PC-9 (cell line): Measurements from ENCODE around the gene ADAM23. TPM values are rescaled to one million over a fixed set of nuclear protein-coding genes. Genes with fewer than 3 reads are reported as not detected.

Experiments
- BruUV-seq: library from RNA; stranded (reverse); fragments of 400-500 nt; replicated peaks from 2 replicates; lab custom pipeline; 2021; lab: Mats Ljungman, UMichigan
- CTCF ChIA-PET: fragments of 300-600 bp; sonication (Branson Sonifier 250); formaldehyde crosslinking; loops from one replicate; lab custom pipeline; 2022; ENCODE audit warnings: antibody characterized with exemption; lab: Charles Lee
- POLR2A ChIA-PET: fragments of 300-600 bp; sonication (Branson Sonifier 250); formaldehyde crosslinking; loops from one replicate; lab custom pipeline; 2022; ENCODE audit warnings: antibody characterized with exemption; ENCODE audit not compliant: unreplicated experiment; lab: Charles Lee
- DNase-seq, 2 experiments: peaks; one replicate each; pipeline versions ENCODE4 v3.0.0 to v3.0.0-alpha.2; 2015 to 2022; ENCODE audit warnings: mixed read lengths in 1 of 2
- H2AFZ ChIP-seq: fragments of 200-600 bp; sonication (generic); 2 replicates; pipeline ENCODE4 v1.8.1; 2017; ENCODE audit warnings: antibody characterized with exemption
- H3F3A ChIP-seq: fragments of 200-600 bp; sonication (generic); 2 replicates; pipeline ENCODE4 v1.8.1; 2017; ENCODE audit warnings: antibody characterized with exemption, mild to moderate bottlenecking, low read depth; ENCODE audit not compliant: insufficient read depth
- H3K27ac ChIP-seq: fragments of 200-600 bp; sonication (generic); 2 replicates; pipeline ENCODE4 v1.6.1; 2016; ENCODE audit warnings: mixed run types
- H3K27me3 ChIP-seq: fragments of 200-600 bp; sonication (generic); 2 replicates; pipeline ENCODE4 v1.6.1; 2016; ENCODE audit warnings: low read depth, mixed run types; ENCODE audit not compliant: insufficient read depth
- H3K36me3 ChIP-seq: fragments of 200-600 bp; sonication (generic); 2 replicates; pipeline ENCODE4 v1.6.1; 2016; ENCODE audit warnings: low read depth, mixed run types
- H3K4me1 ChIP-seq: fragments of 200-600 bp; sonication (generic); replicated peaks from 2 replicates; pipeline ENCODE4 v1.6.1; 2016; ENCODE audit warnings: mixed run types; ENCODE audit not compliant: insufficient read depth
- H3K4me2 ChIP-seq: fragments of 200-600 bp; sonication (generic); 2 replicates; pipeline ENCODE4 v1.6.1; 2017; ENCODE audit warnings: mixed run types
- H3K4me3 ChIP-seq: fragments of 200-600 bp; sonication (generic); 2 replicates; pipeline ENCODE4 v1.6.1; 2016; ENCODE audit warnings: mixed run types
- H3K79me2 ChIP-seq: fragments of 200-600 bp; sonication (generic); 2 replicates; pipeline ENCODE4 v1.6.1; 2017; ENCODE audit warnings: low read depth, mixed run types
- H3K9me2 ChIP-seq: fragments of 200-600 bp; sonication (generic); 2 replicates; pipeline ENCODE4 v1.8.1; 2017; ENCODE audit warnings: mild to moderate bottlenecking; ENCODE audit not compliant: insufficient read depth
- H3K9me3 ChIP-seq: fragments of 200-600 bp; sonication (generic); 2 replicates; pipeline ENCODE4 v1.8.1; 2016; ENCODE audit warnings: low read depth; ENCODE audit not compliant: insufficient read depth
- H4K20me1 ChIP-seq: fragments of 200-600 bp; sonication (generic); 2 replicates; pipeline ENCODE4 v1.8.1; 2017; ENCODE audit not compliant: insufficient read depth
- EZH2 ChIP-seq: fragments of 200-600 bp; sonication (generic); IDR thresholded peaks from 2 replicates; pipeline ENCODE4 v1.8.0; 2017; ENCODE audit warnings: antibody characterized with exemption, low read depth
- intact Hi-C: fragments of 100-400 bp; cut with micrococcal nuclease; formaldehyde crosslinking; loops from one replicate; pipeline ENCODE4 v1.10.0; 2022; ENCODE audit not compliant: unreplicated experiment
- total RNA-seq: library from RNA; stranded (reverse); gene quantifications from 2 replicates; pipeline ENCODE4 v1.2.3, GENCODE V29; 2021
- TF ChIP-seq, protein P1 (sequence below): fragments of 200-600 bp; sonication (generic); conservative IDR thresholded peaks from 2 replicates; pipeline ENCODE4 v1.6.1; 2017; ENCODE audit warnings: mixed run types, antibody characterized with exemption, mild to moderate bottlenecking, moderate library complexity

Gene ADAM23
- total RNA-seq, 1 experiment from 2014 or later: 12.0 TPM

DNA sequence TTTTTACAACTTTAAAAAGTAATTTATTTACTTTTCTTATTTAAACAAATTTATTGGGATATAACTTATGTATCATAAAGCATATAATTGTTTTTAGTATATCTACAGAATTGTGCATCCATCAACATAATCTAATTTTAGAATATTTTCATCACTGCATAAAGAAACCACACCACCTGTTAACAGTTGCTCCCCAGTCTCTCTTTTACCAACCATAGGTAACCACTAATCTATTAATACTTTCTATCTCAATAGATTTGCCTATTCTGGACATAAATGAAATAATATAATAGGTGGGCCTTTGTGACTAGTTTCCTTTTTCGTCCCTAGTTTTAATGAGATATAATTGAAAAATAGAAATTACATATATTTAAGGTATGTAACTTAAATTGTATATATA lies 90.6 kb downstream of the ADAM23 start:
- H3F3A ChIP-seq: no peaks in the 10 kb centered on the region
- H3K4me3 ChIP-seq: no peak overlapping the region
- H3K4me2 ChIP-seq: no peak overlapping the region
- ChIA-PET CTCF (no interaction called here), POLR2A (no interaction called here)
- H2AFZ ChIP-seq: no peak overlapping the region
- DNase-seq: no peak
- H3K4me1 ChIP-seq: no peaks in the 10 kb centered on the region
- TF ChIP-seq EZH2: no peak
- TF ChIP-seq, protein P1, sequence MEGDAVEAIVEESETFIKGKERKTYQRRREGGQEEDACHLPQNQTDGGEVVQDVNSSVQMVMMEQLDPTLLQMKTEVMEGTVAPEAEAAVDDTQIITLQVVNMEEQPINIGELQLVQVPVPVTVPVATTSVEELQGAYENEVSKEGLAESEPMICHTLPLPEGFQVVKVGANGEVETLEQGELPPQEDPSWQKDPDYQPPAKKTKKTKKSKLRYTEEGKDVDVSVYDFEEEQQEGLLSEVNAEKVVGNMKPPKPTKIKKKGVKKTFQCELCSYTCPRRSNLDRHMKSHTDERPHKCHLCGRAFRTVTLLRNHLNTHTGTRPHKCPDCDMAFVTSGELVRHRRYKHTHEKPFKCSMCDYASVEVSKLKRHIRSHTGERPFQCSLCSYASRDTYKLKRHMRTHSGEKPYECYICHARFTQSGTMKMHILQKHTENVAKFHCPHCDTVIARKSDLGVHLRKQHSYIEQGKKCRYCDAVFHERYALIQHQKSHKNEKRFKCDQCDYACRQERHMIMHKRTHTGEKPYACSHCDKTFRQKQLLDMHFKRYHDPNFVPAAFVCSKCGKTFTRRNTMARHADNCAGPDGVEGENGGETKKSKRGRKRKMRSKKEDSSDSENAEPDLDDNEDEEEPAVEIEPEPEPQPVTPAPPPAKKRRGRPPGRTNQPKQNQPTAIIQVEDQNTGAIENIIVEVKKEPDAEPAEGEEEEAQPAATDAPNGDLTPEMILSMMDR: no peak
- H3K36me3 ChIP-seq: no peaks in the 10 kb centered on the region
- H3K9me3 ChIP-seq: no peaks in the 10 kb centered on the region
- no peaks in the 10 kb centered on the region for H3K9me2 ChIP-seq
- no TSS peak for BruUV-seq
- no peaks in the 10 kb centered on the region for H3K27me3 ChIP-seq
- intact Hi-C loops: no loop called here
- no peaks in the 10 kb centered on the region for H4K20me1 ChIP-seq
- no peak overlapping the region for H3K27ac ChIP-seq
- no peaks in the 10 kb centered on the region for H3K79me2 ChIP-seq

DNA sequence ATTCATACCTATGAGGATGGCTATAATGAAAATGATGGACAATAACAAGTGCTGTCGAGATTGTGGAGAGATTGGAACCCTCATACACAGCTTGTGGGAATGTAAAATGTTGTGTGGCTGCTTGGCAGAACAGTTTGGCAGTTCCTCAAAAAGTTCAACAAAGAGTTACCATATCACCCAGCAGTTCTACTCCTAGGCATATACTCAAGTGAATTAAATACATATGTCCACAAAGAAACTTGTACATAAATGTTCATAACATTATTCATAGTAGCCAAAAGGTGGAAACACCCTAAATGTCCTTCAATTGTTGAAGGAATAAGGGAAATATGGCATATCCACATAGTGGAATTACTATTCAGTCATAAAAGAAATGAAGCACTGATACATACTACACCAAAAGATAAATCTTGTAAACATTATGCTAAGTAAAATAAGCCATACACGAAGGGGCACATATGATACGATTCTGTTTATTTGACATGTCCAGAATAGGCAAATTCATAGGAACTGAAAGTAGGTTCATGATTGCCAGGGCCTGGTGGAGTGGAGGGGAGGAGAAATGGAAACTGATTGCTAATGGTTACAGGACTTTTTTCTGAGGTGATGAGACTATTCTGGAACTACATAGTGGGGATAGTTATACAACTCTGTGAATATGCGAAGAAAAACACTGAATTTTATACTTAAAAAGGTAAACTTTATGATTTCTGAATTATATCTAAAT lies 92.1 kb downstream of the ADAM23 start:
- H3K27ac ChIP-seq: no peak overlapping the region

DNA sequence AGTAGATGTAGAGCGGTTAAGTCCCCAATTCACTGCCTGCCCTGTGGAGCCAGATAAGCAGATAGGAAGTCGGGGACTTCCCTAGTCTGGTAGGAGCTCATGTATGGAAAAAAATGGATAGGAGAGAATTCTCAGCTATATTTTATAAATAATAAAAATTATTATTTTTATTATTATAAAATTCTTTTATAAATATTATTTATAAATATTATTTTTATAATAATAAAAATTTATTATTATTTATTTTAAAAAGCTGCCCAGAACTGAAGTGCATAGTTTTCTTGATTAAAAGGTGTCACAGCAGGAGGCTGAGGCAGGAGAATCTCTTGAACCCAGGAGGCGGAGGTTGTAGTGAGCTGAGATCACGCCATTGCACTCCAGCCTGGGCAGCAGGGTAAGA lies 97.4 kb downstream of the ADAM23 start:
- no peaks in the 10 kb centered on the region for H3K4me1 ChIP-seq
- TF ChIP-seq EZH2: no peak
- TF ChIP-seq, protein P1: no peak
- ChIA-PET POLR2A (no interaction called here), CTCF (no interaction called here)
- no peak overlapping the region for H3K4me3 ChIP-seq
- intact Hi-C loops: no loop called here
- no peaks in the 10 kb centered on the region for H3F3A ChIP-seq
- H3K27me3 ChIP-seq: no peaks in the 10 kb centered on the region
- no peak overlapping the region for H3K4me2 ChIP-seq
- no peaks in the 10 kb centered on the region for H4K20me1 ChIP-seq
- H3K79me2 ChIP-seq: no peaks in the 10 kb centered on the region
- DNase-seq: no peak
- no peak overlapping the region for H2AFZ ChIP-seq
- no peaks in the 10 kb centered on the region for H3K9me3 ChIP-seq
- H3K9me2 ChIP-seq: no peaks in the 10 kb centered on the region
- no TSS peak for BruUV-seq
- no peaks in the 10 kb centered on the region for H3K36me3 ChIP-seq
- no peak overlapping the region for H3K27ac ChIP-seq

More for the DNA sequence above, 92.1 kb downstream of the ADAM23 start:
- intact Hi-C loops: no loop called here
- H3K4me1 ChIP-seq: no peaks in the 10 kb centered on the region
- no peak for TF ChIP-seq EZH2
- TF ChIP-seq, protein P1: no peak
- H3F3A ChIP-seq: no peaks in the 10 kb centered on the region
- ChIA-PET POLR2A (no interaction called here), CTCF (no interaction called here)
- H3K9me3 ChIP-seq: no peaks in the 10 kb centered on the region
- H2AFZ ChIP-seq: no peak overlapping the region
- H3K4me3 ChIP-seq: no peak overlapping the region
- BruUV-seq: no TSS peak
- H3K9me2 ChIP-seq: no peaks in the 10 kb centered on the region
- no peaks in the 10 kb centered on the region for H3K27me3 ChIP-seq
- H3K36me3 ChIP-seq: no peaks in the 10 kb centered on the region
- H3K4me2 ChIP-seq: no peak overlapping the region
- no peaks in the 10 kb centered on the region for H4K20me1 ChIP-seq
- no peaks in the 10 kb centered on the region for H3K79me2 ChIP-seq
- DNase-seq: no peak
